ENCODE data around the gene PDE6B.

The PDE6B gene

GRCh38 chr4:714087-714486 is 88.7 kb downstream of the PDE6B start:
- TF ChIP-seq CTCF (IDR thresholded peaks at IDR 0.05; ENCODE audit: extremely low read depth, missing control alignments) = no peak
- DNase-seq (ENCODE audit: low spot score) = no peak

GRCh38 chr4:717601-718320 is 92.4 kb downstream of the PDE6B start:
- TF ChIP-seq CTCF (IDR thresholded peaks at IDR 0.05; ENCODE audit: extremely low read depth, missing control alignments) = no peak
- no peak for DNase-seq (ENCODE audit: low spot score)

GRCh38 chr4:718460-718859 is 93.1 kb downstream of the PDE6B start:
- TF ChIP-seq CTCF (IDR thresholded peaks at IDR 0.05; ENCODE audit: extremely low read depth, missing control alignments) = no peak
- no peak for DNase-seq (ENCODE audit: low spot score)

Data from GM20000 (cell line).